Natural killer cell treated with Interleukin-12 subunit alpha and Interleukin-12 subunit beta and Interleukin-15 and Interleukin-18, amount 100 ng/mL, for 72 hours (primary cell): Measurements from ENCODE around the gene NAV2. TPM values are rescaled to one million over a fixed set of nuclear protein-coding genes. Genes with fewer than 3 reads are reported as not detected.

Experiments used
- ATAC-seq, 2 donors: fragments of 150-1000 bp; cut with Tn5 transposase in 1 of 2; sonication (Bioruptor Pico), chemical (Tn5 transposase) in 1 of 2; 2 replicates each; pipeline ENCODE4 v1.10.0; 2021
- DNase-seq: peaks from one replicate; pipeline ENCODE4 v3.0.0; 2022; ENCODE audit warnings: low spot score
- H3K27ac Mint-ChIP-seq, 2 donors: 1 replicate in 1 of 2; 2 replicates in 1 of 2; pipeline ENCODE4 v1.8.0; 2022; ENCODE audit warnings: mixed read lengths in 2 of 2, mild to moderate bottlenecking in 1 of 2, moderate library complexity in 1 of 2
- H3K27me3 Mint-ChIP-seq, 2 donors: 1 replicate in 1 of 2; 2 replicates in 1 of 2; pipeline ENCODE4 v1.8.0; 2022; ENCODE audit warnings: mixed read lengths in 2 of 2
- H3K36me3 Mint-ChIP-seq: one replicate; pipeline ENCODE4 v1.8.0; 2022; ENCODE audit warnings: mixed read lengths
- H3K4me1 Mint-ChIP-seq, 2 donors: 1 replicate in 1 of 2; 2 replicates in 1 of 2; pipeline ENCODE4 v1.8.0; 2022; ENCODE audit warnings: low read depth in 2 of 2, mixed read lengths in 2 of 2, mild to moderate bottlenecking in 1 of 2
- H3K4me3 Mint-ChIP-seq: one replicate; pipeline ENCODE4 v1.8.0; 2022; ENCODE audit warnings: mixed read lengths
- H3K9me3 Mint-ChIP-seq: 2 replicates; pipeline ENCODE4 v1.8.0; 2022; ENCODE audit warnings: mixed read lengths
- total RNA-seq, 2 donors: library from RNA; stranded (reverse); gene quantifications; one replicate each; pipeline ENCODE4 v1.2.3, GENCODE V29; 2022

The NAV2 gene
- total RNA-seq, 2 donors from 2014 or later: 0.31 to 0.67 TPM

- no peaks in the 10 kb centered on the region for H3K9me3 Mint-ChIP-seq
- no peak for ATAC-seq
- H3K27me3 Mint-ChIP-seq: peaks cover 22 to 28% of the 10 kb centered on the region in 2 donors
- DNase-seq: no peak
- no peaks in the 10 kb centered on the region for H3K36me3 Mint-ChIP-seq
- no peak overlapping the region for H3K27ac Mint-ChIP-seq
- H3K4me3 Mint-ChIP-seq: no peak overlapping the region
- H3K4me1 Mint-ChIP-seq: no peaks in the 10 kb centered on the region
Observed at GRCh38 chr11:19821993-19822392, 109.4 kb downstream of the NAV2 start.

GRCh38 chr11:19822531-19822930, 109.9 kb downstream of the NAV2 start:
- no peak overlapping the region for H3K27ac Mint-ChIP-seq
- ATAC-seq (no peak), DNase-seq (no peak)
- H3K27me3 Mint-ChIP-seq: peaks cover 22 to 28% of the 10 kb centered on the region in 2 donors
- H3K4me3 Mint-ChIP-seq: no peak overlapping the region
- no peaks in the 10 kb centered on the region for H3K9me3 Mint-ChIP-seq
- no peaks in the 10 kb centered on the region for H3K36me3 Mint-ChIP-seq
- H3K4me1 Mint-ChIP-seq: no peaks in the 10 kb centered on the region

GRCh38 chr11:19826606-19827005, 114.0 kb downstream of the NAV2 start:
- peaks cover 7 to 11% of the 10 kb centered on the region in 2 donors for H3K27me3 Mint-ChIP-seq
- no peak for ATAC-seq
- H3K4me1 Mint-ChIP-seq: no peaks in the 10 kb centered on the region
- no peak overlapping the region for H3K27ac Mint-ChIP-seq
- H3K36me3 Mint-ChIP-seq: no peaks in the 10 kb centered on the region
- H3K9me3 Mint-ChIP-seq: no peaks in the 10 kb centered on the region
- no peak overlapping the region for H3K4me3 Mint-ChIP-seq
- no peak for DNase-seq

- H3K27me3 Mint-ChIP-seq: peaks cover 0 to 3% of the 10 kb centered on the region in 2 donors
- H3K4me3 Mint-ChIP-seq: no peak overlapping the region
- H3K9me3 Mint-ChIP-seq: no peaks in the 10 kb centered on the region
- ATAC-seq (no peak), DNase-seq (no peak)
- no peaks in the 10 kb centered on the region for H3K4me1 Mint-ChIP-seq
- H3K27ac Mint-ChIP-seq: no peak overlapping the region
- H3K36me3 Mint-ChIP-seq: no peaks in the 10 kb centered on the region
Observed at GRCh38 chr11:19827399-19828135, 114.9 kb downstream of the NAV2 start.

- Mint-ChIP-seq H3K36me3 (no peaks in the 10 kb centered on the region), H3K4me1 (no peaks in the 10 kb centered on the region), H3K9me3 (no peaks in the 10 kb centered on the region), H3K27me3 (peaks cover 0 to 3% of the 10 kb centered on the region in 2 donors), H3K27ac (no peak overlapping the region), H3K4me3 (no peak overlapping the region)
- ATAC-seq (no peak), DNase-seq (no peak)
Observed at GRCh38 chr11:19828382-19829108, 115.9 kb downstream of the NAV2 start.

- H3K4me3 Mint-ChIP-seq: no peak overlapping the region
- H3K27ac Mint-ChIP-seq: no peak overlapping the region
- no peak for DNase-seq
- no peaks in the 10 kb centered on the region for H3K9me3 Mint-ChIP-seq
- H3K27me3 Mint-ChIP-seq: peaks cover 0 to 3% of the 10 kb centered on the region in 2 donors
- ATAC-seq: no peak
- H3K36me3 Mint-ChIP-seq: no peaks in the 10 kb centered on the region
- no peaks in the 10 kb centered on the region for H3K4me1 Mint-ChIP-seq
Observed at GRCh38 chr11:19829109-19829837, 116.6 kb downstream of the NAV2 start.

GRCh38 chr11:19832086-19832750, 119.6 kb downstream of the NAV2 start:
- Mint-ChIP-seq H3K9me3 (no peaks in the 10 kb centered on the region), H3K4me3 (no peak overlapping the region)
- DNase-seq: no peak

GRCh38 chr11:19832901-19833300, 120.3 kb downstream of the NAV2 start:
- Mint-ChIP-seq H3K9me3 (no peaks in the 10 kb centered on the region), H3K4me3 (no peak overlapping the region), H3K27me3 (no peaks in the 10 kb centered on the region), H3K27ac (no peak overlapping the region), H3K4me1 (no peaks in the 10 kb centered on the region), H3K36me3 (no peaks in the 10 kb centered on the region)
- ATAC-seq (no peak), DNase-seq (no peak)

More at GRCh38 chr11:19832086-19832750, 119.6 kb downstream of the NAV2 start:
- ATAC-seq: no peak
- H3K4me1 Mint-ChIP-seq: no peaks in the 10 kb centered on the region
- H3K36me3 Mint-ChIP-seq: no peaks in the 10 kb centered on the region
- no peak overlapping the region for H3K27ac Mint-ChIP-seq
- no peaks in the 10 kb centered on the region for H3K27me3 Mint-ChIP-seq

- ATAC-seq: no peak
- H3K27me3 Mint-ChIP-seq: no peaks in the 10 kb centered on the region
- no peaks in the 10 kb centered on the region for H3K9me3 Mint-ChIP-seq
- H3K36me3 Mint-ChIP-seq: no peaks in the 10 kb centered on the region
- no peaks in the 10 kb centered on the region for H3K4me1 Mint-ChIP-seq
- no peak overlapping the region for H3K27ac Mint-ChIP-seq
- H3K4me3 Mint-ChIP-seq: no peak overlapping the region
- no peak for DNase-seq
Observed at GRCh38 chr11:19834771-19835170, 122.1 kb downstream of the NAV2 start.

- Mint-ChIP-seq H3K4me3 (no peak overlapping the region), H3K27me3 (no peaks in the 10 kb centered on the region), H3K4me1 (no peaks in the 10 kb centered on the region), H3K36me3 (no peaks in the 10 kb centered on the region), H3K9me3 (no peaks in the 10 kb centered on the region), H3K27ac (no peak overlapping the region)
- DNase-seq (no peak), ATAC-seq (no peak)
Observed at GRCh38 chr11:19836666-19837065, 124.0 kb downstream of the NAV2 start.

- H3K4me3 Mint-ChIP-seq: no peak overlapping the region
- H3K27ac Mint-ChIP-seq: no peak overlapping the region
- DNase-seq (no peak), ATAC-seq (no peak)
- peaks cover 0 to 5% of the 10 kb centered on the region in 2 donors for H3K27me3 Mint-ChIP-seq
- H3K4me1 Mint-ChIP-seq: no peaks in the 10 kb centered on the region
- H3K36me3 Mint-ChIP-seq: no peaks in the 10 kb centered on the region
- no peaks in the 10 kb centered on the region for H3K9me3 Mint-ChIP-seq
Observed at GRCh38 chr11:19838994-19839768, 126.5 kb downstream of the NAV2 start.

- H3K36me3 Mint-ChIP-seq: no peaks in the 10 kb centered on the region
- no peak for ATAC-seq
- H3K4me1 Mint-ChIP-seq: no peaks in the 10 kb centered on the region
Observed at GRCh38 chr11:19840961-19841360, 128.3 kb downstream of the NAV2 start.

GRCh38 chr11:19842505-19842904, 129.9 kb downstream of the NAV2 start:
- no peaks in the 10 kb centered on the region for H3K36me3 Mint-ChIP-seq
- no peak for ATAC-seq

More at GRCh38 chr11:19840961-19841360, 128.3 kb downstream of the NAV2 start:
- Mint-ChIP-seq H3K4me3 (no peak overlapping the region), H3K27ac (no peak overlapping the region), H3K9me3 (no peaks in the 10 kb centered on the region), H3K27me3 (peaks cover 0 to 5% of the 10 kb centered on the region in 2 donors)
- DNase-seq: no peak

More at GRCh38 chr11:19842505-19842904, 129.9 kb downstream of the NAV2 start:
- Mint-ChIP-seq H3K4me3 (no peak overlapping the region), H3K9me3 (no peaks in the 10 kb centered on the region), H3K4me1 (no peaks in the 10 kb centered on the region), H3K27ac (no peak overlapping the region), H3K27me3 (peaks cover 0 to 5% of the 10 kb centered on the region in 2 donors)
- DNase-seq: no peak
